Astrocyte (in vitro differentiated cells and primary cell): ENCODE data around the gene SCN8A.

Source experiments
- EZH2 ChIP-seq: IDR thresholded peaks from 2 replicates; pipeline ENCODE4 v1.6.1; 2012; ENCODE audit warnings: mild to moderate bottlenecking, low read length, inconsistent platforms; ENCODE audit not compliant: insufficient read depth
- TF ChIP-seq, protein P1 (sequence below): IDR thresholded peaks from 2 replicates; pipeline ENCODE4 v1.5.1; 2011; ENCODE audit warnings: low read depth, mild to moderate bottlenecking, inconsistent platforms, low read length, moderate library complexity; ENCODE audit not compliant: insufficient read depth

DNA sequence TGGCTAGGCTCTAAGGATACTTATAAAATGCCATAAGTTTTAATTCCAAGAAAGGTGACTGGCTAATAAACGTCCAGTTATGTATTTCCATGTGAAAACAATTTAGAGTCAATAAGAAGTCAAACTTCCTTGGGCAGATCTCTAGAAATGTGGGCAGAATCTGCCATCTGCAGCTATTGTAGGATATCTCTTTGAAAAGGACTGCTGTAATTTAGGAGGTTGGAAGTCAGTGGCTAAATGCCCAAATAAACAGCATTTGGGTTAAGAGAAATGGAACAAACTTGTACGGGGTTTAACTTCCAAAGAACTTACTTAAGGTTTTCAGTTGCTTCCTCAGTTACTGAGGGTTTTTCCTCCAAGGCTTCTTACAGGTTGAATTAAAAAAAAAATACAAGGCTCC lies 135.9 kb downstream of the SCN8A start:
- TF ChIP-seq, protein P1, sequence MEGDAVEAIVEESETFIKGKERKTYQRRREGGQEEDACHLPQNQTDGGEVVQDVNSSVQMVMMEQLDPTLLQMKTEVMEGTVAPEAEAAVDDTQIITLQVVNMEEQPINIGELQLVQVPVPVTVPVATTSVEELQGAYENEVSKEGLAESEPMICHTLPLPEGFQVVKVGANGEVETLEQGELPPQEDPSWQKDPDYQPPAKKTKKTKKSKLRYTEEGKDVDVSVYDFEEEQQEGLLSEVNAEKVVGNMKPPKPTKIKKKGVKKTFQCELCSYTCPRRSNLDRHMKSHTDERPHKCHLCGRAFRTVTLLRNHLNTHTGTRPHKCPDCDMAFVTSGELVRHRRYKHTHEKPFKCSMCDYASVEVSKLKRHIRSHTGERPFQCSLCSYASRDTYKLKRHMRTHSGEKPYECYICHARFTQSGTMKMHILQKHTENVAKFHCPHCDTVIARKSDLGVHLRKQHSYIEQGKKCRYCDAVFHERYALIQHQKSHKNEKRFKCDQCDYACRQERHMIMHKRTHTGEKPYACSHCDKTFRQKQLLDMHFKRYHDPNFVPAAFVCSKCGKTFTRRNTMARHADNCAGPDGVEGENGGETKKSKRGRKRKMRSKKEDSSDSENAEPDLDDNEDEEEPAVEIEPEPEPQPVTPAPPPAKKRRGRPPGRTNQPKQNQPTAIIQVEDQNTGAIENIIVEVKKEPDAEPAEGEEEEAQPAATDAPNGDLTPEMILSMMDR, result no peak
- TF ChIP-seq EZH2, result no peak
